Stimulated activated CD4-positive, alpha-beta T cell treated with anti-CD3 and anti-CD28 coated beads, TNF-alpha, amount 100 ng/mL, for 24 hours (primary cell): ENCODE results near the gene GRAMD2B.
"Not testable (repeated sequence)": the region's sequence is repeated elsewhere in the genome, so short reads cannot be mapped to it uniquely, and the experiment has no call there.

Experiments
- DNase-seq, 3 experiments: peaks; one replicate each; pipeline ENCODE4 v3.0.0-alpha.2; 2020; ENCODE audit warnings: low read depth in 3 of 3

Gene GRAMD2B

GRCh38 chr5:126422994-126423788 is at the start of gene GRAMD2B:
TSS of gene GRAMD2B (plus strand) at chr5:126423409. CDS start at chr5:126423607, 198 bp downstream.
- DNase-seq = peak; percentile 35 to 63 (median 48)

DNA sequence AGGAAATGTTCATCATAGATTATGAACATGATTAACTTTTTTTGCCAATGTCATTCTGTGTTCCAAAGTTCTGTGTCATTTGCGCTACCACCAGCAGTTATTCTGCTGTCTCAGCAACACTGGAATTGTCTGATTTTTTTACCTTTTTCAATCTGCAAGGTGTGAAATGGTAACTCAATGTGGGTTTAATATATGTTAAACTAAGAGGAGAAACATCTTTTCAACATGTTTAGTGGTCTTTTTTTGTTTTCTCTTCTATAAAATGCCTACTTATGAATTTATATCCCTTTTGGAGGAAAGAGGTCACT is 49.1 kb upstream of the GRAMD2B start:
- no peak for DNase-seq

DNA sequence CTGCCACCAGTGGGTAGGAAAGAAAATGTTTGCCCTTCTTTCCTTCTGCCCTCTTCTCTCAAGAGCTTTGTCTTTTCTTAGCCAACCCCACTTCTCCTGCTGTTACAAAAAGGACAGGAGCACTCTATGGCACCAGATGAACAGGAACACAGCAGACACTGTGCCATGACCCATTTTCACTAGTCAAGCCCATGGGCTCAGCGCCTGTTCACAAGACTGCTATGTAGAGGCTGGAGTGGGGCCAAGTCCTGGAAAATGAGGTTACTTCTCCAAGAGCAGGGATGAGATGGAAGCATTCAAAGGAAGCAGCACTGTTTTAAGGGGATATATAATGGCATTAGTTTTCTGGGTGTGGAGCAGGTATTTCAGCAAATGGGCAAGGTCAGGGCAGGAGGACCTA is 46.8 kb upstream of the GRAMD2B start:
- DNase-seq = no peak

DNA sequence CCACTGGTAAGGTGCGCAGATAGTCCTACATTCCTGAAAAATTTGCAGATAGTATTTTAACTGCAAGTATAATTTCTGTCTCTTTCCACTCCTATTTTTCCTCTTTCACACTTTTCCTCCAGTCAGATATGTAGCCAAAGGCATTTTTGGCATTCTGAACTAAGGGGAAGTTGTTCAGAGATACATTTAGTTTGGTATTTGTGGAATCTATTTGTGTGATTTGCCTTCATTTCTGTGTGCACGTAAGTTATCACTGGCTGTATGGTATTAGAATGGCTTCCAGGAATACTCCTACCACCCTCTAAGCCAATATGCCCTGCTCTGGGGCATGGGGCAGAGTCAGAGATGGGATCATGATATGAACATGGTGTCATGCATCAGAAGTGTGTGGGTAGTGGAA is 45.8 kb upstream of the GRAMD2B start:
- no peak for DNase-seq

GRCh38 chr5:126380316-126380715 is 42.9 kb upstream of the GRAMD2B start:
- DNase-seq = not testable (repeated sequence)

DNA sequence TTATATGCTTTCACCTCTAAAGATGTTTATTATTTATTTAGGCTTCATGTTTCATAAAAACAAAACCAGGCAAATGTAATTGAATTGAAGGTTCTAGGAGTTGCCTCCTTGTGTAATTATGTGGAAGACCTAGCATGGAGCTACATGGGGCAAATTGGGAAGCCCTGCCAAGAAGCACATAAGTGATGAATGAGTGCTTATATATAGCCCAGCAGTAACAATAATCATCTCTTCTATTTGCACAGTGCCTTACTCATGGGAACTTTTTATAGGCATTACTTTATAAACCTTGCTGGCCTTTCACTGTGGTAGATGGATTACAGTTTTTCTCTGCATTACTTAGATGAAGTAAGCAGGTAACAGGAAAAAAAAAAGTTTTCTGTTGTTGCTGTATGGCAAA is 40.0 kb upstream of the GRAMD2B start:
- no peak for DNase-seq

DNA sequence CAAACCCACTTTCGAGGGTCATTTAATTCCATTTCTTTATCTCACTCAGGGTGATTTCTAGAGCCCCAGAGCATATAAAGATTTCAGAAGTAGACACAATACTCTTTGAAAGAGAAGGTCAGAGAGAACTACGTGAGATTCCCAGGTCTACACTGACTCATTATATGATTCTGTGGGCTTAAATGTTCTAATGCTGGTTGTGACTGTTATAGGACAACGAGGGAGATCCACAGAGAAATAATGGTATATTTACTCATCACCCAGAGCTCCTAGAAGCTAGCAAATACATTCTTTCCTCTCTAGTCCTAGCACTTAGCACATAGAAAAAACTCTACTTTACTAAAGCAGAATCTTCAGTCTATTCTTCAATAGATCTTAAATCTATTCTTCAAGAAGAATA is 39.4 kb upstream of the GRAMD2B start:
- no peak for DNase-seq

DNA sequence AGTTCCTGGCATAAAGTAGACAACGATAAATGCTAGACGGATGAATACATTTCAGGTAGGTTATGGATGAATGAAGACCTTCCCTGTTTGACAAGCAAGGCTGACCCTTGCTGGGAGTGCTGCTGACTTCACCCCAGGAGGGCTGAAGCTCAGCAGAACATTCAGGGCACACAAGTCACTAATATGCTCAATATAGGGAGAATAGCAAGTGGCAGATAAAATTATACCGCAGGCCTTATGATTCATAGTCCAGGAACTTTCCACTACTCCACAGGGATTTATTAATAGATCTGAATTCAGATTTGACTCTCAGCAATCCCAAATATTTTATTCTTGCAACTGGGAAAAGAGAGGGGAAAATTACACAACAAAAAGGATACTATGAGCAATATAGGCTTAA is 38.2 kb upstream of the GRAMD2B start:
- no peak for DNase-seq

GRCh38 chr5:126385524-126386502 is 37.4 kb upstream of the GRAMD2B start:
- no peak for DNase-seq

DNA sequence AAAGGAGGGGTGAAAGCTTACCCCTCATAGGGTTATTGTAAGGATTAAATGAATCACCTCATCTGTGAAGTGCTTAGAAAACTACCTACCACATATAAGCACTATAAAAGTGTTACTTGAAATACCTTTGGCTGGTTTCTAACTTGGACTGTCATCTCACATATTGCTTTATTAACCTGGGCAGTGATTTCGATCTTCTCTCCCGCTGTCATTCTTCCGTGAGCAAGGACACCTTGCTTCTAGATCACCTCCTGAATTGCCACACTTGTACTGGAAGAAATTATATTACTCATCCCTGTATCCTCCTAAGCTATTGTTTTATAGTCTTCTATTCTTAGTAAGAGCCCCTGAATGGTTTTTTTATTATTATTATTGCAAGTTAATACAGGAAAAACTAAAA is 34.0 kb upstream of the GRAMD2B start:
- DNase-seq = no peak

GRCh38 chr5:126390051-126390450 is 33.2 kb upstream of the GRAMD2B start:
- no peak for DNase-seq

- DNase-seq = no peak
Measured at GRCh38 chr5:126391386-126391785, 31.8 kb upstream of the GRAMD2B start.

DNA sequence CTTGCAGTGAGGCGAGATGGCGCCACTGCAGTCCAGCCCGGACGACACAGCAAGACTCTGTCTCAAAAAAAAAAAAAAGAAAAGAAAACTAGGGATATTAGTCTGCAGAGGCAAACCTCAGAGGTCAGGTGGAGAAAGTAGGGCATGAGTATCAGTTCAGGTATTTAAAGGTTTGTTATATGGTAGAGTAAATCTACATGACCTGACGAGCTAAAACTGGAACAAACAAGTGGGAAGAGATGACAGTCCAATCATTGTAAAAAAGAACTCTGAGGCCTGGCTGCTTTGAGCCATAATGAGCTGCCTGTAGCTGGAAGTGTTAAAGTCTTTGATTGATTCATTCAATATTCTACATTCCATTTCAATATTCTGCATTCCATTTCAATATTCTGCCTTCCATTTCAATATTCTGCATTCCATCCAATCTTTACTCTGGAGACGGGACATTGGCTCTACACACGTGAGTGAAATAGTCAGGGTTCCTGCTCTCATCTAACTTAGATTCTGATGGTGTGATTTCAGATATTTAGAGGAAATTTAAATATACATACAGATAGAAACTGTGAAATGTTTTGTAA is 28.9 kb upstream of the GRAMD2B start:
- DNase-seq = no peak

DNA sequence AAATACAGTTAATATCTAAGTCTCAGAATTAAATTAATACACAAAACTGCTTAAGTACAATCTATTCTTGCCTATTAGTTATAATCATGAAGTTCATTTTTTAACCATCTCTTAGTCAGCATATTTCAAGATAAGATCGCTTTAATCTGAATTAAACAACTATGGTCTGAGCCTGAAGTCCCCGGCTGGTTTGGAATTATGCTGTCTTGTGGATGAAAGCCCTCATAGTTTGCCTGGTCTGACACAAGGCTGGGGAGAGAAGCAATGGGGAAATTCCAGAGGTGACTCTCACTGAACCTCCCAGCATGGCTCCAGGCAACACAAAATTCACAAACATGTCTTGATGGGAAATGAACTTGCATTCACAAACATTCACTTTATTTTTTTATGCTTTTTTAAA is 28.0 kb upstream of the GRAMD2B start:
- no peak for DNase-seq

- DNase-seq = no peak
Measured at GRCh38 chr5:126395605-126396004, 27.6 kb upstream of the GRAMD2B start.

GRCh38 chr5:126396721-126397120 is 26.5 kb upstream of the GRAMD2B start:
- not testable (repeated sequence) for DNase-seq

GRCh38 chr5:126398791-126399190 is 24.4 kb upstream of the GRAMD2B start:
- no peak for DNase-seq

GRCh38 chr5:126400621-126401251 is 22.5 kb upstream of the GRAMD2B start:
- DNase-seq = no peak

DNA sequence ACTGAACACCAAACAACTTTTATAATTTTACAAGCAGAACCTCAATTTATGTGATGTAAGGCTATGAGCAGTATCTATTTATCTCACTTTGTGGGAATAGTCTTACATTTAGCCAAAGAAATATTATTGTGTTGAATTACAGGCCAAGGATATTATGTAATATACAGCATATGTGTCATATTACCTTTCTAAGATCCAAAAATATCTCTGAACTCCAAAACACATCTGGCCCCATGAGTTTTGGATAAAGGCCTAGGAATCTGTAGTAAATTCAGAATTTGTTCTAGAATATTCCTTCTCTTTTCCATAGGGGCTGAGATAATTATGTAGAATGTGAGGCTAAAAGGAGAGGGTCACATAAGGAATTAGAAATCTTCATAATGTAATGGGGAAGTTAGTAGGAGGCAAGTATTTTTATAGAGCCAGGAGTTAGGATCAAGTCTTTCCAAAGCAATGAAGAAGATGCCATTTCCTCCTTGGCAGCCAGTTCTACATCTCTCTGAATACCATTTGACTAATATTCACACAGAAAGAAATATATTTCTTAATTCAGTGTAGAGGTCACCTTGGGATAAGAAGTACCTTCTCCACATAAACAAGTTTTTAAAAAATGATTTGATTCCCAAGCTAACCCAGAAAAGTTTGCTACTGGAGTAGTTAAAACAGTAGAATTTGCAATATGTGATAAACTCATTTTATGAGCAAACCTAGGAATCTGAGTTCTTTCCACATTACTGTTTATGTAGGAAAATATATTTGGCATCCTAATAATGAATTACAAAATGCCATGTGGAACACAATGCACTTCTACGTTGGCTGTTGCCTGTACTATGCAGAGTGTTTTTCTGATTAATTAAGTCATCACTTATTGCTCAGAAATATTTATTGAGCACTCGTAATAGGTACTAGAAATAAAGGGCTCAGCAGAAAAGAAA is 20.3 kb upstream of the GRAMD2B start:
- no peak for DNase-seq

DNA sequence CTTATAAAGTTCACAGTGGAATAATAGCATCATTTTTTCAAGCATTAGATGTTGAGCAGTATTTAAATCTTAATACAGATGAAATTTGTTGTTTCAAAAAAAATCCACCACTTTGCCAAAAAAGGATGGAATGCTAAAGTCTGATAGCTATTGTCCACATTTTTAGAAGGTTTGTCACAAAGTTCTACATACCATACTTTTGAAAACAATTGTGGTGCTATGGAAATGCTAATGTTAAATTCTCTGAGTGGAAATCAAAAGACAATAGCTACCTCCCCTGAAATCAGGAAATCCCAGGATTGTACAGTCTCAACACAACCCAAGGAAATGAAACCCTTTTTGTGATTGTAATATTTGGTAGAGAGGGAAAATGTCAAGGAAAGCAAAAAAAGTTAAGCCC is 19.3 kb upstream of the GRAMD2B start:
- no peak for DNase-seq

DNA sequence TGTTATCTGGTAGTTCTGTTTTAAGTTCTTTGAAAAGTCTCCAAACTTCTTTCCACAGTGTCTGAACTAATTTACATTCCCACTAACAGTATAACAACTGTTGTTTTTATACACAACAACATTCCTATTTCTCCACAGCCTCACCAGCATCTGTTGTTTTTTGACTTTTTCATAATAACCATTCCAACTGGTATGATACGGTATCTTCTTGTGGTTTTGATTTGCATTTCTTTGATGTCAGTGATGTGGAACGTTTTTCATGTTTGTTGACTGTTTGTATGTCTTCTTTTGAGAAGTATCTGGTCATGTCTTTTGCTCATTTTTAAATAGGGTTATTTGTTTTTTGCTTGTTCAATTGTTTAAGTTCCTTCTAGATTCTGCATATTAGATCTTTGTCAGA is 12.6 kb upstream of the GRAMD2B start:
- DNase-seq = no peak
